Keratinocyte (primary cell): ENCODE data around the gene OLFML3.

Experiments
- EZH2 ChIP-seq: IDR thresholded peaks from one replicate; pipeline ENCODE4 v1.6.1; 2012; ENCODE audit warnings: inconsistent platforms, mild to moderate bottlenecking, low read length, moderate library complexity
- TF ChIP-seq, protein P1 (sequence below), 3 experiments: IDR thresholded peaks in 1 of 3; conservative IDR thresholded peaks in 1 of 3; optimal IDR thresholded peaks in 1 of 3; 2 replicates in 2 of 3; 3 replicates in 1 of 3; pipeline versions ENCODE3 to v1.5.1; 2011; ENCODE audit warnings: low read length in 3 of 3, mild to moderate bottlenecking in 3 of 3, moderate library complexity in 2 of 3, control low read depth in 1 of 3, inconsistent platforms in 1 of 3; ENCODE audit not compliant: insufficient read depth in 2 of 3; ENCODE audit errors: extremely low read depth in 1 of 3

GRCh38 chr1:113998361-113998760 is 19.1 kb downstream of the OLFML3 start:
- TF ChIP-seq, protein P1, sequence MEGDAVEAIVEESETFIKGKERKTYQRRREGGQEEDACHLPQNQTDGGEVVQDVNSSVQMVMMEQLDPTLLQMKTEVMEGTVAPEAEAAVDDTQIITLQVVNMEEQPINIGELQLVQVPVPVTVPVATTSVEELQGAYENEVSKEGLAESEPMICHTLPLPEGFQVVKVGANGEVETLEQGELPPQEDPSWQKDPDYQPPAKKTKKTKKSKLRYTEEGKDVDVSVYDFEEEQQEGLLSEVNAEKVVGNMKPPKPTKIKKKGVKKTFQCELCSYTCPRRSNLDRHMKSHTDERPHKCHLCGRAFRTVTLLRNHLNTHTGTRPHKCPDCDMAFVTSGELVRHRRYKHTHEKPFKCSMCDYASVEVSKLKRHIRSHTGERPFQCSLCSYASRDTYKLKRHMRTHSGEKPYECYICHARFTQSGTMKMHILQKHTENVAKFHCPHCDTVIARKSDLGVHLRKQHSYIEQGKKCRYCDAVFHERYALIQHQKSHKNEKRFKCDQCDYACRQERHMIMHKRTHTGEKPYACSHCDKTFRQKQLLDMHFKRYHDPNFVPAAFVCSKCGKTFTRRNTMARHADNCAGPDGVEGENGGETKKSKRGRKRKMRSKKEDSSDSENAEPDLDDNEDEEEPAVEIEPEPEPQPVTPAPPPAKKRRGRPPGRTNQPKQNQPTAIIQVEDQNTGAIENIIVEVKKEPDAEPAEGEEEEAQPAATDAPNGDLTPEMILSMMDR (optimal IDR thresholded peaks at IDR 0.05 in 1 of 3, IDR thresholded peaks at IDR 0.05 in 1 of 3, conservative IDR thresholded peaks at IDR 0.05 in 1 of 3; ENCODE audit: extremely low read depth in 1 of 3, insufficient read depth in 2 of 3, low read length in 3 of 3) = no peak
- no peak for TF ChIP-seq EZH2
